DMS153 (cell line): ENCODE data around the gene ETNK2.

Source experiments
- DNase-seq: peaks from one replicate; lab custom pipeline; 2025; lab: John Stamatoyannopoulos, UW

ETNK2 gene

GRCh38 chr1:204151552-204152309, at the start of gene ETNK2:
ETNK2 (minus strand) TSS chr1:204152044; CDS start chr1:204151852, 192 bp downstream.
- peak; percentile 45 for DNase-seq

DNA sequence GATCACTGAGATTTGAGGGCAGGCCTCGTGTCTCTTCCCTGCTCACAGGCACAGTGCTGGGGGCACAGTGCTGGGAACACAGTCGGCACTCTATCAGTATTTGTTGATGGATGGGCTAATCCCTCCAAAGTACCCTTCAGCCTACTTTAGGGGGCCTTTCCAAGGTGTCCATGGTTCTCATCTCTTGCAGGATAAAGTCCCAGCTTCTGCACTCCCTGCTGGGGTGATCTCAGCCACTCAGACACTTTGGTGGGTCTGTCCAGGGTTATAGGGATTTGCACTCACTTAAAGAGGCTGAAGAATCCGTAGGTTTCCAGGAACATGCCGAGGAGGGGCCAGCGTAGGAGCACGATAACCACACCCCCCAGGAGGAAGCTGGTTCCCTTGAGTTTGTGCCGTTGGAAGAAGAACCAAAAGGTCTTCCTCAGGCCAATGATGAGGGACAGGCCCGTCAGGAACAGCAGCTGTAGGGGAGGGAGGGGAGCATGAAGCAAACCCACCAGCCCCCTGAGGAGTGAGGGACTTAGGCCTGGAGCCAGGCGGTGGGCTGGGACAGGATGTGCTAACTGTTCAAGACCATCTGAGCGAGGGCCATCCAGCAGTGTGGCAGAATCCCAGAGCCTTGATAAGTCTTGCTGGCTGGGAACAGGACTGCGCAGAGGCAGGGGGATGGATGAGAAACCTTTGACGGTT, 49.6 kb upstream of the ETNK2 start:
- DNase-seq = no peak

DNA sequence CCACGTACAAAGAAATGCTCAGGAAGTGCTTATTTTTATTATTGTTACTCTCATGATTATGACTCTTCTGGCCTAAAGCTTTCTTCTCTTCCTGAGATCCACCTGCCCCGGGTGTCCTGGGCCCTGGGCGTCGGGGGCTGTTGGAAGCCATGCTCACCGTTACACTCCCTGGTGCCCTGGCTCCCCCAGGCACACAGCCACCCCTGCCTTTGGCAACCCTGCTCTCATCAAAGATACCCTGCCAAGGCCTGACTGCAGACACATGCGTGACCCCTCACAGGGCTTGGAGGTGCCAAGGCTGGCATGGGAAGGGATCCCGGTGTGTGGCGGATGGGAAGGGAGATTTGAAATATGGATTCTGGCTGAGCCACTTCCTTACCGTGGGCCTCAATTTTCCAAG, 47.7 kb upstream of the ETNK2 start:
- no peak for DNase-seq

- no peak for DNase-seq
Measured at GRCh38 chr1:204198348-204199340, 46.8 kb upstream of the ETNK2 start.

DNA sequence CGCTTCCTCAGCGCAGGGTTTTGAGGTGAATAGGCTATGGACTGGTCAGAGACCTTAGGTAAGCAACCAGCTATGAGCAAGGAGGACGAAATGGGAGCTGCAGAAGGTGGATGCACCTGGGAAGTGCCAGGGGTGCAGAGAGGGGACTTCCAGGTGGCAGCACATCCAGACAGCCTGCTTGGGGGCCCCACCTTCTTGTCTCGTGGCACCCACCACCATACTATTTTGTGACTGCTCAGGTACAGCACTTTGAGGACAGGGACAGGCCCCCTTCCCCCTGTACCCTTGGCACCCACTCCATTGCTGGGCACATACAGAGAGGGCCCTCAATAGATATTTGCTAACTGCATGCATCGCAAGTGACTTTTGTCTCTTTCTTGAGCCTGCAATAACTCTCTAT, 45.2 kb upstream of the ETNK2 start:
- no peak for DNase-seq

DNA sequence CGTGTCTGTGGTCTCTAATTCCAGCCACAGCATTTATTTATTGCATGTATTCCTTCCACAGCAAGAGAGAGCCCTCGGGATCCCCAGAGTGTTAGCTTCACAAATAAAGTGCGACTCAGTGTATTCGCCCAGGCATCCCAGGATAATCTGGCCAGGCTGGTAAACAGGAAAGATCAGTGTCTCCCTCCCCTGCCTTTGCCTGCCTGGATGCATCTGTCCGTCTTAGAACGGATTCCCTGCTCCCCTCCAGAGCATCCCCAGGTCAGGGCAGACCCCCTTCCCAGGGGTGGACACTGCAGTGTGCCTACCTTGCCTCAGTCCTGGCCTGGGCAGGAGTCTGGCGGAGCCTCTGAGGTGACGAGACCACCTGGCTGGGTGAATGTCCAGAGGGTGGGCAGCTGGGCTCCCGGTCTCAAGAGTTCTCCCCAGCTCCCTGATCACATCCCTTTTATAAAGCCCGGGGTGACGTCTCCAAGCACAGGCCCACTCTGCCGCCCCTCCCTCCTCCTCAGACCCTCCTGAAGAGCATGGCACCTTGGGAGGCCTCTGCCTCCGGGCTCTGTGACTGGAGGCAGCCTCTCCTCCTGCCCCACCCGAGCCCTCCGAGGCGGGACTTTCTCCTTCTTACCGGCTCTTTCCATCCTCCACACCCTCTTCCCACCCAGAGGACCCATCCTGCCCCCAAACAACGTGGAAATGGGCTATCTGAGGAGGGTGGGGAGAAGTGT, 44.4 kb upstream of the ETNK2 start, which contains the start of gene KISS1:
Gene KISS1, minus strand, starts transcription at position 424 of the 728 bp plus-strand sequence. CDS start 3,615 bp downstream, outside the sequence.
- no peak for DNase-seq

DNA sequence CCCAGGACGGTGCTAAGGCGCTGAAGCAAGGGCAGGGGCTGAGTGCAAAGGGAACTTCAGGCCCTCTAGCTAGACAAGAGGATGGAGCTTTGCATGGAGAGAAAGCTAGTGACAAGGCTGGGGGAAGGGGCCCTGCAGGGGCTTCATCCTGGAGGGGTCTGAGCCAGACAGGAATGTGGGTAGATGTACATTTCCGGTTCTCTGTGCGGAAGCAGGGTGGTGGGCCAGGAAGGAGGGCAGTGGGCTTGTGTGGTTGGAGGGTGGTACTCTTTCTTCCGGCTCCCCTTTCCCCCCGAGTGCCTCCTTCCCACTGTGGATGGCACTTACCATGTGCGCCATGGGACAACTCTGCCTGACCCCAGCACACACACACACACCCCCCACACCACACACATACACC, 42.9 kb upstream of the ETNK2 start:
- DNase-seq = no peak

GRCh38 chr1:204194080-204194479, 42.2 kb upstream of the ETNK2 start:
- DNase-seq = no peak

DNA sequence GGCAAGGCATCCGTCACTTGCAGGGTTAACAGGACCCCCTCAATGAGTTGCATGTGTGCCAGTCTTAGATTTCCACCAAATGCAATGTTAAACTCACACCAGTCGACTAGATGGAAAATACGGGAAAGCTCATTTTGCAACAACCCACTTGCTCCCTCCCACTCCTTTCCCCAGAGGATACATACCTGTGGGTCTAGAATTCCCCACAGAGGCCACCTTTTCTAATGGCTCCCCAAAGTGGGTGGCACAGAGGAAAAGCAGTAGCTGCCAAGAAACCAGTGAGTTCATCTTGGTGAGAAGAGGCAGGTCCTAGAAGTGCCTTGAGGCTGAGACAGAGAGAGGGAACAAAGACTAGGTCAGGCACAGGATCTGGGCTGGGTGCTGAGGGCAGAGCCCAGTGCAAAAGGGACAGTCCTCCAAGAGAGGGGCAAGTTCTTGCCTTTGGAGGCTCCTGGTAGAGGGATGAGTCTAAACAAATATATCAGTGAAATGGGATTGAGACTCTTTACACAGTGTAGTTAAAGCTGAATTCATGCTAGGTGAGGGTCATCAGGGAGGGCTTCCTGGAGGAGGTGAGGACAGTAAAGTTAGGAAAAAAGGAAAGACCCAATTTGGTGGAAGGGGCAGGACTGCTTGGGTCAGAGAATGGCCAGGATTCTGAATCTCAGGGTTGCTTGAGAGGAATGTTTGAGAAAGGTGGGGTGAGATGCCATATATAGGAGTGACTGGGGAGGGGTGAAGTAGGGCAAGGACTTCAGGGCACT, 40.9 kb upstream of the ETNK2 start:
- DNase-seq = no peak

DNA sequence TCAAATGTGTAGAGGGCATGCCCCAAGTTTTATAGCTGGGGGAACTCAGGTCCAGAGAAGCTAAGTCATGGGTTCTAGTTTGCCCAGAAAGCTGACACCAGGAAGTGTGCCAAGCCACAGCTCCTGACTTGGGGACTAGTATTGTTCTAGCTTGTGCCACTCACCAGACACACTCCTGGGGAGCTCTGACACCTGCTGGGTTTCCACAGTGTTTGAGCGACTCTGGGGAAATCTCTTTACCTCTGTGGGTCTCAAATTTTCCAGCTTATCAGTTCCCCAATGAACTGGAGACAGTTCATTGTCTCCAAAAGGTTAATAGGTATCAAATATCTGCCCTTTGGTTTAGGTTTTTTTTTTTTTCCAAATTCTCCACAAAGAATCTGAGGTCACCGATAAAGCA, 40.2 kb upstream of the ETNK2 start:
- DNase-seq = no peak

DNA sequence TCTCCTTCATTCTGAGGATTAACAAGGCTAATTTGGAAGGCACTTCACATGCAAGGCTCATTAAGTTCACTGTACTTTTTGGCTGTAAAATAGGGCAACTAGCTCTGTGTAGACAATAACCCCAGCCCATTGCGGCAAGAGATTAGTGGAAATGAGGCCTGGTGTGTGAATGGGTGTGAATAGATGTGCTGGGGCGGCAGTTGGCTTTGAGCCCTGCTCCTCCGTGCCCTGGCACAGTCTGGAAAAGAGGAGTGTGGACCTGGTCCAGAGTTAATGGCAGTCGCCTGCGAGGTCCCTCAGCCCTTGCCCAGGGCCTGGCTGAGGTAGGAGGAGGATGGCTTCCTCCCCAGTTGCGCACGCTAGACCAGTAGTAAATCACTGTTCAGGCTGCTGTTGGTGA, 39.6 kb upstream of the ETNK2 start:
- DNase-seq = no peak

- no peak for DNase-seq
Measured at GRCh38 chr1:204190212-204191211, 38.7 kb upstream of the ETNK2 start.

GRCh38 chr1:204188959-204189639, 37.3 kb upstream of the ETNK2 start:
- DNase-seq = no peak

GRCh38 chr1:204186597-204186996, 34.8 kb upstream of the ETNK2 start:
- DNase-seq = no peak

- no peak for DNase-seq
Measured at GRCh38 chr1:204181116-204181515, 29.3 kb upstream of the ETNK2 start.

GRCh38 chr1:204180133-204180532, 28.3 kb upstream of the ETNK2 start:
- no peak for DNase-seq

DNA sequence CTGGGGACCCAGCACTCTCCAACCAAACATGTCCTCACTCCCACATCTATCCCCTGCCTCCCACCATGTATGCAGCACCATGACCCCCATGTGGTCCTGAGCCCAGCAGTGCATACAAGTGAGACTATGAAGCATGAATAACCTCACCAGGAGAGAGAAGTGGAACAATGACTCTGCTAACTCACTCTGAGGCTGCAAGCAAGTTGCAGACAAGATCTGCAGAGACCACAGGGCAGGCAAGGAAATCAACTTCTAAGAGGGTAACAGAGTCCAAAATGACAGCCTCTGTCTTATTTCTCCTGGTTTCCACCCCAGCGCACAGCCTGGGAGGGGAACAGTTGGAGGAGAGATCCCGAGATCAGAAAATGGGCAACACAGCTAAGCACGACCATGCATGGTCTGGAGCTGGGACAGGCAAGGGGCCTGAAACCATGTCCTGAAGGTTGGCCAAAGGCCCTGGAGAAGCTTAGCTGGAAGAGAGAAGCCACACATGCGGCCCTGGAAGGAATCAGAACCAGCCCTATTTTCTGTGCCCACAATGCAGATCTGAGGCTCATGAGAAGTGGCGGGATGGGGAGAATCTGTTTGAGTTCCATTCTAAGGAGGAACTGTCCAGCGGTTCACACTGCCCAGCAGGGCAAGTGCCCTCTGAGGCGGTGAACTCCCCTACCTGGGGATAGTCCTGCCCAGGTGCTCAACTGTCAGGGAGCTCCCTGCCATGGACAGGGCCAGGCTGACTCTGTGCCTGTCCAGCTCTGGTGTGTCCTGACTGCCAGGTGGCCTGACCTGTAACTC, 26.8 kb upstream of the ETNK2 start:
- DNase-seq = no peak

- DNase-seq = no peak
Measured at GRCh38 chr1:204177133-204177532, 25.3 kb upstream of the ETNK2 start.
